ENCODE data around the gene PRRG1. TPM values are rescaled to one million over a fixed set of nuclear protein-coding genes. Genes with fewer than 3 reads are reported as not detected.
"Not testable (repeated sequence)": the region's sequence is repeated elsewhere in the genome, so short reads cannot be mapped to it uniquely, and the experiment has no call there.

The PRRG1 gene
- total RNA-seq, 2 experiments from 2014 or later: not detected

DNA sequence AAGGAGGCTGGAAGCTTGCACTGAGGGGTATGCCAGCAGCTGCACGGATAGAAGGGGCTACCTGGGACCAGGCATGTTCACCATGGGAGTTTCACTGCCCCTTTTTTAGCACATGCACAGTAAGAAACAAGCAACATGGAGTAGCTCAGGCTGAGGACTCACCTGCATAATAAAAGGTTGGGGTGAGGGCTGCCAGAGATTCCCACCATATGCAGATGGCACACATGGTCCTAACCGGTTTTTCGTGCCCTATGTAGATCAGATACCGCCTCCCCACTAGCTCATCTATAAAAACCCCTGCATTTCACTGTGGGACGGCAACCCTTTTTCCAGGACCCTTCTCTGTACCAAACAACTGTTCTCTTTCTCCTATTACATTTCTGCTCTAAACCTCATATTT lies 125.3 kb downstream of the PRRG1 start:
- no peak for DNase-seq
- H3K9me3 Mint-ChIP-seq: no peaks in the 10 kb centered on the region
- H3K36me3 Mint-ChIP-seq: no peaks in the 10 kb centered on the region
- no peak overlapping the region for H3K27ac Mint-ChIP-seq
- no peaks in the 10 kb centered on the region for H3K27me3 Mint-ChIP-seq
- no peak overlapping the region for H3K4me3 Mint-ChIP-seq
- no peaks in the 10 kb centered on the region for H3K4me1 Mint-ChIP-seq

DNA sequence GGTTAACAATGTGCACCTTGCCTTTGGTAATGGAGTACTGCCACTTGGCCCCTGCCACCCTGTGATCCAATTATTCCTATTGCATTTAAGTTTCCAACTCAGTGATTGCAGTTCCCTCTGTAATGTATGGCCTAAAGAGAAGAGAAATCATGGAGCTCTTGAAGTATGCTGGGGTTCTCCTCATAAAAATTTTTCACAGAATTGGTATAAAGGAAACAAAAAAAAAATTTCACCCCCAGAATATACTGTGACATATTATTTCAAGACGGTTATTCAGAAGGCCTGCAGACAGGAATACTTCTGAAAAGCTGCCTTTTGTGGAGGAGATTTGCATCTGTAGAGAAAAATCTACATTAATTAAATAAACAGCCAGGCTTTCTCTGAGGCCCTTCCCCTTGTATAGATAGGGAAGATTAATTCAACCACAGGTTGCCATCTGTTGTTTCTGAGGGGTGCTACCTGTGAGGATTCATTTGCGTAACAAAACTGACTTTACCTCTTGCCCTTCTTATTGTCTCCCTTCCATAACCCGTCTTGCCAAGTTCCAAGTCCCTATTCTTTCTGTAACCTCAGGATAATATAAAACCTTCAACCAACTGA lies 127.5 kb downstream of the PRRG1 start:
- H3K36me3 Mint-ChIP-seq: no peaks in the 10 kb centered on the region
- no peaks in the 10 kb centered on the region for H3K4me1 Mint-ChIP-seq
- no peak for DNase-seq
- H3K4me3 Mint-ChIP-seq: no peak overlapping the region
- no peaks in the 10 kb centered on the region for H3K9me3 Mint-ChIP-seq
- H3K27me3 Mint-ChIP-seq: no peaks in the 10 kb centered on the region
- no peak overlapping the region for H3K27ac Mint-ChIP-seq

DNA sequence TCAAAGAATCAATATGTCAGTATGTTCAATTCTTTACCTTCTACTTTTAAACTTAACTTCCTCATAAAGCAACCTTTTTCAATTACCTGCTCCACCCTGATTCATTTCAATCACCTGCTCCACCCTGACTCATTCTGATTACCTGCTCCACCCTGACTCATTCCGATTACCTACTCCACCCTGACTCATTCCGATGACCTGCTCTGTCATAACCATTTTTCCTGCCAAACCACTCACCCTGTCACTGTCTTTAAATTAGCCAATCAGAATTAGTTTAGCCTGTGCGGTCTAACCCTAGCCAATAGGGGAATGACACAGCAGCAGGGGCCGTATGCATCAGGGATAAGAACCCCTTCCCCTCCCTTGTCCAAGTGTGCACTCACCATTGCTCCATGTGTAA lies 135.2 kb downstream of the PRRG1 start:
- not testable (repeated sequence) for H3K27ac Mint-ChIP-seq, H3K4me3 Mint-ChIP-seq, H3K9me3 Mint-ChIP-seq, DNase-seq, H3K4me1 Mint-ChIP-seq, H3K27me3 Mint-ChIP-seq, H3K36me3 Mint-ChIP-seq

DNA sequence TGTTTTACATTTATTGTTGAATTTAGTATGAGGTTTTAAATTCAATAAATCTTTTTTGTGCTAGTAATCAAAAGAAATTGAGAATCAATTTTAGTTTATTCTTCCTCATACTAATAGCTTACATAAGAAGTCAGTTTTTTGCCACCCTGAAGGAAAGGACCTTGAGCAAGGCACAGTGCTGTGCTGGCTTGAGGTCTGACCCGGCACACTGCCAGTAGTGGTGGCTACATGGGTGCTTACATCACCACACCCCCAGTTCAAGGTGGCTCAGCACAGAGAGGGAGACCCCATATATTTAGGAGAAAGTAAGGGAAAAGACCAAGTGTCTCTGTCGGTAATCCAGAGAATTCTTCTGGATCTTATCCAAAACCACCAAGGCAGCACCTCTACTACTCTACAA lies 136.3 kb downstream of the PRRG1 start:
- Mint-ChIP-seq H3K4me3 (no peak overlapping the region), H3K36me3 (no peaks in the 10 kb centered on the region), H3K27ac (no peak overlapping the region), H3K27me3 (no peaks in the 10 kb centered on the region), H3K9me3 (no peaks in the 10 kb centered on the region), H3K4me1 (no peaks in the 10 kb centered on the region)
- no peak for DNase-seq

DNA sequence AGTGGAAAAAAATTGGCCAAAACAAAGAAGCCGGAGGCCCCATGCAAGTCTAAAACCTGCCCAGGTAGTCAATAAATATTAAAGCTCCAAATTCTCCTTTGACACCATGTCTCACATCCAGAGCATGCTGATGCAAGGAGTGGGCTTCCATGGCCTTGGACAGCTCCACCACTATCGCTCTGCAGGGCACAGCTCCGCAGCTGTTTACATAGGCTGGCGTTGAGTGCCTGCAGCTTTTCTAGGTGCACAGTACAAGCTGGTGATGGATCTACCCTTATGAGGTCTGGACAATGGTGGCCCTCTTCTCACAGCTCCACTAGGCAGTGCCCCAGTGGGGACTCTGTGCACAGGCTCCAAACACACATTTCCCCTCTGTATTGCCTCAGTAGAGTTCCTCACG lies 138.1 kb downstream of the PRRG1 start:
- Mint-ChIP-seq H3K4me1 (no peaks in the 10 kb centered on the region), H3K27ac (no peak overlapping the region), H3K27me3 (no peaks in the 10 kb centered on the region), H3K4me3 (no peak overlapping the region), H3K36me3 (no peaks in the 10 kb centered on the region), H3K9me3 (no peaks in the 10 kb centered on the region)
- DNase-seq: no peak

DNA sequence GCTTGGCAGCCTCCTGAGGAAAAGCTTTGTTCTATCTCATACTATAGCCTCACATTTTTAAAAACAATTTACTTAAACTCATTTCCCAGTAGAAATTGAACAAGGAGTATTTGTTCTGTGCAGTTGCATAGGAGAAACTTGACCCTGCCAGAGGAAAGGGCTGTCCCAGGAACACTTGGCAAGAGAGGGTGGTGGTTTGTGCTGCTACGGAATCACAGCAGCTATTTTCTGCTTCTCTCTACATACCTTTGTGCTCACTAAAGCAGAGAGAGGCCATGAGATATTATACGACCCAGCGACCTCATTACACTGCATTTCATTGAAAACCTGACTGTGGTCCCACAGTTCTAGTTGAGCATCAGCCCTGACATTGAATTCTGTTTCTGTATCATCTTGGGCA lies 139.2 kb downstream of the PRRG1 start:
- no peaks in the 10 kb centered on the region for H3K36me3 Mint-ChIP-seq
- no peaks in the 10 kb centered on the region for H3K4me1 Mint-ChIP-seq
- H3K27me3 Mint-ChIP-seq: no peaks in the 10 kb centered on the region
- no peak overlapping the region for H3K4me3 Mint-ChIP-seq
- H3K27ac Mint-ChIP-seq: no peak overlapping the region
- H3K9me3 Mint-ChIP-seq: no peaks in the 10 kb centered on the region
- DNase-seq: no peak

DNA sequence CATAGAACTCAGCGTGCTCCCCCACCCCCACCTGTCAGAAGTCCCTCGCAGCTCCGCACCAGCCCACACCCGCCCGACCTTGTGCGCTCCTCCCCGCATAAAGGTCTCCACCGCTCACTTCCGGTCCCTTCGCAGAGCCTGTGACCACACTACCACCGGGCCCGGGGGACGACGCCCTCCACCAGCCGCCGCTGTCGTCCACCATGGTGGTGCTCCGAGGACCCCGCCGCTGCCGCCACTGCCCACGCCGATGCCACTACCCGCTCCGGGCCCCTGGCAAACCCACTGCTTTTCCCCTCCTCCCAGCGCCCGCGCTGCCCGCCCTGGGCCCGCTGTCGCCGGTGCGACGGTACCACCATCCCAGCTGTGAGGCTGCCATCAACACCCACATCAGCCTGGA lies 142.5 kb downstream of the PRRG1 start:
- H3K27ac Mint-ChIP-seq: no peak overlapping the region
- H3K27me3 Mint-ChIP-seq: peaks cover 4% of the 10 kb centered on the region
- no peak overlapping the region for H3K4me3 Mint-ChIP-seq
- no peaks in the 10 kb centered on the region for H3K4me1 Mint-ChIP-seq
- no peaks in the 10 kb centered on the region for H3K9me3 Mint-ChIP-seq
- no peak for DNase-seq
- H3K36me3 Mint-ChIP-seq: no peaks in the 10 kb centered on the region

DNA sequence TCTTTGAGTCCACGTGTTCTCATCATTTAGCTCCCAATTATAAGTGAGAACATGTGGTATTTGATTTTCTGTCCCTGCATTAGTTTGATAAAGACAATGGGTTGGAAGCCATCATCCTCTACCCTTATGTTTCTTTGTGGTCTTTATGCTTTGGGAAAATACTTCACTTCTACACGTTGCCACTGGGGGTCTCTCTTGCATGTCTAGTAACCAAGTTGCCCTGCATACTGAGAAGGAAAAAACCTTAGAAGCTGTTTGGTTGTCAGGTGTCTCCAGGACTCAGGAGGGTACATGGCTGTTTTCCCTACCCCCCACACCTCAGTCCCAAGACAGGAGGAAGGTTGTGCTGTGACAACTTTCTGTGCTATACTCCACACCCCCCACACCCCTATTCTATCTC lies 146.6 kb downstream of the PRRG1 start:
- not testable (repeated sequence) for H3K9me3 Mint-ChIP-seq, H3K27ac Mint-ChIP-seq, DNase-seq, H3K27me3 Mint-ChIP-seq, H3K36me3 Mint-ChIP-seq, H3K4me1 Mint-ChIP-seq, H3K4me3 Mint-ChIP-seq

DNA sequence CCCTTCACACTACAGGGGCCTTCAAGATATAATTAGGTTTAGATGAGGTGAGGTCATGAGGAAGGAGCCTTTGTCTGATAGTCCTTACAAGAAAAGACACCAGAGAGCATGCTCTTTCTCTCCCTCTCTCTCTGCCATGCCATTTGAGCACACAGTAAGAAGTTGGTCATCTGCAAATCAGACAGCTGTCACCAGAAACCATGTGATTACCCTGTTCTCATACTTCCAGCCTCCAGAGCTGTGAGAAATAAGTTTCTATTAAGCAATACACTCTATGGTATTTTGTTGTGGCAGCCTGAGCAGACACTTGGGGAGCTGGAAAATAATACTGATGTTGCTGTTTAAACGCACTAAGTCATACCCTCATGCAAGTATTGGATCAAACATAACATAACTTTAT lies 148.0 kb downstream of the PRRG1 start:
- H3K27ac Mint-ChIP-seq, H3K27me3 Mint-ChIP-seq, DNase-seq, H3K36me3 Mint-ChIP-seq, H3K4me1 Mint-ChIP-seq, H3K4me3 Mint-ChIP-seq, H3K9me3 Mint-ChIP-seq: not testable (repeated sequence)

DNA sequence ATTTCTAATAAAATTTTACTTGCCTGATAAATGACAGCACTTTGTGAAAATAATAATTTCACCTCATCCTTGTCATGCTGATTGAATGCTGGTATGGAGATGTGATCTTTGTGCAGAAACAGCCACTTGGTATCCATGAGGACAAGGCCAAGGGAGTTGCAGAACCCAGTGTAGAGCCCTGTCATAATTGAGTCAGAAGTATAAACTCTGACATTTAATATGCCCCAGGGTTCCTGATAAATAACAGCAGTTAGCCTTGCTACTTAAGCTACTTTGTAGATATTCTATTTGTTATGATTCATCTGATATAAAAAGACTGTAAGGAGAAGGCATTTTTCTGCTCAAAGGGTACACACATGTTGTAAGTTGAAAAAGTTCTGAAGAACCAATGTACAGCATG lies 149.2 kb downstream of the PRRG1 start:
- not testable (repeated sequence) for H3K4me3 Mint-ChIP-seq, H3K4me1 Mint-ChIP-seq, H3K27ac Mint-ChIP-seq, H3K9me3 Mint-ChIP-seq, DNase-seq, H3K27me3 Mint-ChIP-seq, H3K36me3 Mint-ChIP-seq

DNA sequence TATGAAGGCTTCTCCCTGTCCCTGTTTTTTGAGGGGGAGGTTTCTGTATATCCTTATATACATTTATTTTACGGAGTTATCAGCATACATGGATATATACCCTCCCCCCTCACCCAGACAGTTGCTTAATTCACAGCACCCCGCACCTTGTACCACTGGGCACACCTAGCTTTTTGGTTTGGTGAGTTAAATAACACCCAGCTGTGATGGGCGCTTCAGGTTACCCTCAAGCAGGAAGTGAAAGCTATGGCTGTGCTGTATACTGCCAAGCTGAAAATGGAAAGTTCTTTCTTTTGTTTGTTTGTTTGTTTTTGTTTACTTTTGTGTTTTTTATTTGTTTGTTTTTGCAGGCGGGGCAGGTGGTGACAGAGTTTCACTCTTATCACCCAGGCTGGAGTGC lies 150.5 kb downstream of the PRRG1 start:
- not testable (repeated sequence) for H3K4me3 Mint-ChIP-seq, H3K27ac Mint-ChIP-seq, DNase-seq, H3K36me3 Mint-ChIP-seq, H3K4me1 Mint-ChIP-seq, H3K9me3 Mint-ChIP-seq, H3K27me3 Mint-ChIP-seq

DNA sequence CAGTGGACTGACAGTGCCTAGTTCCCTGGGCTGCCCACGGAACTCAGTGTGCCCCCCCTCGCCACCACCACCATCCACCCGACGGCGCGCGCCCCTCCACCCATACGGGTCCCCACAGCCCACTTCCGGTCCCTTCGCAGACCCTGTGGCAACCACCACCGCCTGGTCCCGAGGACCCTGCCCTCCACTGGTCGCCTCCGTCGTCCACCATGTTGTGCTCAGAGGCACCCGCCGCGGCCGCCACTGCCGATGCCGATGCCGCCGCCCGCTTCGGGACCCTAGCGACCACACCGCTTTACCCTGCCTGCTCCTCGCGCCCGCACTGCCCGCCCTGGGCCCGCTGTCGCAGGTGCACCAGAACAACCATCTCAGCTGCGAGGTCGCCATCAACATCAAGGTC lies 155.8 kb downstream of the PRRG1 start:
- Mint-ChIP-seq H3K27ac (no peak overlapping the region), H3K4me1 (no peaks in the 10 kb centered on the region), H3K36me3 (no peaks in the 10 kb centered on the region), H3K9me3 (no peaks in the 10 kb centered on the region), H3K27me3 (peaks cover 4% of the 10 kb centered on the region), H3K4me3 (no peak overlapping the region)
- no peak for DNase-seq

Other genes starting within 250 kb of the PRRG1 start
- gene LANCL3, start 222.3 kb downstream of the PRRG1 start, total RNA-seq: under 1 TPM; 0.04 to 0.30 TPM

Data from activated naive CD8-positive, alpha-beta T cell treated with anti-CD3 and anti-CD28 coated beads for 36 hours (primary cell).